ENCODE measurements around the gene ABCA1. TPM values are rescaled to one million over a fixed set of nuclear protein-coding genes. Genes with fewer than 3 reads are reported as not detected.

The ABCA1 gene
- polyA plus RNA-seq, 1 donor (not counting 4 experiments of a cell fraction or from before 2014, with no cell fraction given): 23.0 TPM

DNA sequence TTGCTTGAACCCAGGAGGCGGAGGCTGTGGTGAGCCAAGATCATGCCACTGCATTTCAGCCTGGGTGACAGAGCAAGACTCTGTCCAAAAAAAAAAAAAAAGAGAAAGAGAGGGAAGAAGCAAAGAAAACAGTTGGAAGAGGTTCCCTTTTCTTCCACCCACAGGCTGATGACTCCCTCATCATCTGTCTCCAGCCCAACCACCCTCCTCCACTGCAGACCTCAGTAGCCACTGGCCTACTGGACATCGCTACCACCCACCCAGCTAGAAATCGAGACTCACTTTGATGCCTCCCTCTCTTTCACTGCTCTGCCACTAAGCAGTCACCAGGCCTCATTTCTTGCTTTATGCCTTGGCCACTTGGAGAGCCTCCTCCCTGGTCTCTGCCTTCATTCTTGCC, 92.8 kb downstream of the ABCA1 start:
- FAIRE-seq: no peak
- TF ChIP-seq, protein P1, sequence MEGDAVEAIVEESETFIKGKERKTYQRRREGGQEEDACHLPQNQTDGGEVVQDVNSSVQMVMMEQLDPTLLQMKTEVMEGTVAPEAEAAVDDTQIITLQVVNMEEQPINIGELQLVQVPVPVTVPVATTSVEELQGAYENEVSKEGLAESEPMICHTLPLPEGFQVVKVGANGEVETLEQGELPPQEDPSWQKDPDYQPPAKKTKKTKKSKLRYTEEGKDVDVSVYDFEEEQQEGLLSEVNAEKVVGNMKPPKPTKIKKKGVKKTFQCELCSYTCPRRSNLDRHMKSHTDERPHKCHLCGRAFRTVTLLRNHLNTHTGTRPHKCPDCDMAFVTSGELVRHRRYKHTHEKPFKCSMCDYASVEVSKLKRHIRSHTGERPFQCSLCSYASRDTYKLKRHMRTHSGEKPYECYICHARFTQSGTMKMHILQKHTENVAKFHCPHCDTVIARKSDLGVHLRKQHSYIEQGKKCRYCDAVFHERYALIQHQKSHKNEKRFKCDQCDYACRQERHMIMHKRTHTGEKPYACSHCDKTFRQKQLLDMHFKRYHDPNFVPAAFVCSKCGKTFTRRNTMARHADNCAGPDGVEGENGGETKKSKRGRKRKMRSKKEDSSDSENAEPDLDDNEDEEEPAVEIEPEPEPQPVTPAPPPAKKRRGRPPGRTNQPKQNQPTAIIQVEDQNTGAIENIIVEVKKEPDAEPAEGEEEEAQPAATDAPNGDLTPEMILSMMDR (optimal IDR thresholded peaks at IDR 0.05 in 1 of 3, IDR thresholded peaks at IDR 0.05 in 1 of 3, conservative IDR thresholded peaks at IDR 0.05 in 1 of 3; ENCODE audit: extremely low read depth in 1 of 3, insufficient read depth in 2 of 3, low read length in 3 of 3): no peak
- no peak for TF ChIP-seq EZH2 (IDR thresholded peaks at IDR 0.05; ENCODE audit: low read length)
- dilution Hi-C loops (cut with MboI; ENCODE audit: extremely low pct_ligation_motif_present, low sequenced_read_pairs): no loop called here
- no peak overlapping the region for H3K4me2 ChIP-seq (ENCODE audit: control insufficient read depth, extremely low read depth, insufficient read depth, low read depth, low read length)
- H3K4me1 ChIP-seq (ENCODE audit: control insufficient read depth, extremely low read depth, insufficient read depth, low read length): peaks cover 14% of the 10 kb centered on the region
- no peaks in the 10 kb centered on the region for H3K79me2 ChIP-seq (ENCODE audit: control insufficient read depth, insufficient read depth, low read length)
- no peak overlapping the region for H2AFZ ChIP-seq (ENCODE audit: control insufficient read depth, low read length)
- no peak overlapping the region for H3K4me3 ChIP-seq (ENCODE audit: control insufficient read depth in 2 of 3, extremely low read depth in 1 of 3, insufficient read depth in 2 of 3, low read depth in 1 of 3, low read length in 3 of 3)
- no peaks in the 10 kb centered on the region for H3K9me3 ChIP-seq (ENCODE audit: control insufficient read depth, low read depth, low read length)
- H4K20me1 ChIP-seq (ENCODE audit: control insufficient read depth, extremely low read depth, insufficient read depth, low read length): no peaks in the 10 kb centered on the region
- no peak overlapping the region for H3K27ac ChIP-seq (ENCODE audit: control insufficient read depth, insufficient read depth, low read length)
- no peak overlapping the region for H3K9ac ChIP-seq (ENCODE audit: control insufficient read depth, extremely low read depth, insufficient read depth, low read length)
- H3K27me3 ChIP-seq (ENCODE audit: control insufficient read depth, extremely low read depth, insufficient read depth, low read length): no peaks in the 10 kb centered on the region
- peaks cover 12 to 48% of the 10 kb centered on the region in 2 experiments for H3K36me3 ChIP-seq (ENCODE audit: control insufficient read depth in 2 of 2, extremely low read depth in 1 of 2, insufficient read depth in 2 of 2, low read length in 2 of 2)
- DNase-seq (ENCODE audit: low read depth, low spot score): no peak
- H3K9me1 ChIP-seq (ENCODE audit: control insufficient read depth, extremely low read depth, insufficient read depth, low read length): peaks cover 2% of the 10 kb centered on the region

DNA sequence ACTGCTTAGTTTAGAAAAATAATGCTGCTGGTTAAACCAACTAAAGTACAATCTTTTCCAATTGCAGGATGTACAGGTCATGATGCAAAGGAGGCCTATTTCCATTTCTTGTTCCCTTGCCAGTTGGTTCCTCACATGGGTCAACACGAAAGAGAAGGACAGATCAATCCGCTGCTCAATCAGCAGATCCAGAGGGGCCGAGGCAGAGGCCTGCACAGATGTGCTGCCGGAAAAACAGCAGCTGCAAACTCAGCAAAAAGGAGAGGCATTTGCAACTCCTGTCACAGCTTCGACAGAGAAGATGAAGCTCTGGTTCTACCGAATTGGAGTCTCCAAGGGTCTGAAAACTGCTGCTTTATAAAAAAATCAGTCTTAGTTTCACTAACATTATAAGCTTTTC, 94.3 kb downstream of the ABCA1 start:
- Histone ChIP-seq H3K9me3 (ENCODE audit: control insufficient read depth, low read depth, low read length) (no peaks in the 10 kb centered on the region), H3K4me3 (ENCODE audit: control insufficient read depth in 2 of 3, extremely low read depth in 1 of 3, insufficient read depth in 2 of 3, low read depth in 1 of 3, low read length in 3 of 3) (no peak overlapping the region), H3K4me1 (ENCODE audit: control insufficient read depth, extremely low read depth, insufficient read depth, low read length) (peaks cover 14% of the 10 kb centered on the region), H3K27me3 (ENCODE audit: control insufficient read depth, extremely low read depth, insufficient read depth, low read length) (no peaks in the 10 kb centered on the region), H3K79me2 (ENCODE audit: control insufficient read depth, insufficient read depth, low read length) (no peaks in the 10 kb centered on the region), H2AFZ (ENCODE audit: control insufficient read depth, low read length) (no peak overlapping the region), H4K20me1 (ENCODE audit: control insufficient read depth, extremely low read depth, insufficient read depth, low read length) (no peaks in the 10 kb centered on the region), H3K36me3 (ENCODE audit: control insufficient read depth in 2 of 2, extremely low read depth in 1 of 2, insufficient read depth in 2 of 2, low read length in 2 of 2) (peaks cover 12 to 52% of the 10 kb centered on the region in 2 experiments), H3K4me2 (ENCODE audit: control insufficient read depth, extremely low read depth, insufficient read depth, low read depth, low read length) (no peak overlapping the region), H3K9ac (ENCODE audit: control insufficient read depth, extremely low read depth, insufficient read depth, low read length) (no peak overlapping the region), H3K9me1 (ENCODE audit: control insufficient read depth, extremely low read depth, insufficient read depth, low read length) (peaks cover 4% of the 10 kb centered on the region), H3K27ac (ENCODE audit: control insufficient read depth, insufficient read depth, low read length) (no peak overlapping the region)
- TF ChIP-seq, protein P1 (optimal IDR thresholded peaks at IDR 0.05 in 1 of 3, IDR thresholded peaks at IDR 0.05 in 1 of 3, conservative IDR thresholded peaks at IDR 0.05 in 1 of 3; ENCODE audit: extremely low read depth in 1 of 3, insufficient read depth in 2 of 3, low read length in 3 of 3): no peak
- TF ChIP-seq EZH2 (IDR thresholded peaks at IDR 0.05; ENCODE audit: low read length): no peak
- FAIRE-seq (no peak), DNase-seq (ENCODE audit: low read depth, low spot score) (no peak)
- dilution Hi-C loops (cut with MboI; ENCODE audit: extremely low pct_ligation_motif_present, low sequenced_read_pairs): no loop called here

Measured in keratinocyte (primary cell).